Esophagus squamous epithelium (tissue), 5 donors: Measurements from ENCODE around the gene GMDS. TPM values are rescaled to one million over a fixed set of nuclear protein-coding genes. Genes with fewer than 3 reads are reported as not detected.

ENCODE experiments used
- DNase-seq: peaks from one replicate; lab custom pipeline; 2025; lab: John Stamatoyannopoulos, UW
- H3K27ac ChIP-seq, 4 donors: fragments of 200-600 bp; sonication (generic); one replicate each; pipeline ENCODE4 v1.5.1; 2016 to 2019; ENCODE audit warnings: mild to moderate bottlenecking in 1 of 4
- H3K27me3 ChIP-seq, 4 donors: fragments of 200-600 bp; sonication (generic); 1 replicate in 3 of 4; 2 replicates in 1 of 4; pipeline versions ENCODE4 v1.5.1 to v1.6.0; 2017 to 2021; ENCODE audit warnings: antibody characterized with exemption in 1 of 4
- H3K36me3 ChIP-seq, 3 donors: fragments of 200-600 bp; sonication (generic); one replicate each; pipeline ENCODE4 v1.5.1; 2016 to 2019
- H3K4me1 ChIP-seq, 3 donors: fragments of 200-600 bp; sonication (generic); one replicate each; pipeline ENCODE4 v1.5.1; 2017 to 2019
- H3K4me3 ChIP-seq, 4 donors: fragments of 200-600 bp; sonication (generic); 1 replicate in 3 of 4; 2 replicates in 1 of 4; pipeline ENCODE4 v1.5.1; 2016 to 2019; ENCODE audit warnings: mild to moderate bottlenecking in 2 of 4, moderate library complexity in 1 of 4
- H3K9me3 ChIP-seq, 3 donors: fragments of 200-600 bp; sonication (generic); one replicate each; pipeline ENCODE4 v1.5.1; 2016 to 2019
- CTCF ChIP-seq, 6 experiments: fragments of 450-650 bp in 4 of 6; fragments of 200-600 bp in 2 of 6; sonication (generic) in 2 of 6; IDR thresholded peaks; one replicate each; pipeline ENCODE4 v1.5.1; 2016 to 2019; ENCODE audit warnings: antibody characterized with exemption in 6 of 6, mild to moderate bottlenecking in 4 of 6, moderate library complexity in 4 of 6
- POLR2A ChIP-seq, 4 donors: fragments of 450-650 bp; IDR thresholded peaks; one replicate each; pipeline ENCODE4 v1.6.1; 2017; ENCODE audit warnings: antibody characterized with exemption in 4 of 4, mild to moderate bottlenecking in 4 of 4, moderate library complexity in 3 of 4
- WGBS, 2 donors: methylation state at CpG; one replicate each; pipeline ENCODE4 v1.1.5; 2018; 5-methylcytosine and 5-hydroxymethylcytosine counted together
- intact Hi-C: fragments of 100-400 bp; cut with DNase I; formaldehyde crosslinking; loops from one replicate; pipeline ENCODE4 v1.15.0; 2022
- total RNA-seq, 4 donors: library from RNA; depleted of rRNA; stranded (reverse); fragments of >200 nt; gene quantifications; one replicate each; pipeline ENCODE4 v1.1.0, GENCODE V29; 2016
- donor health status: DM: yes; HTN: yes; CAD: no.

GMDS gene
- total RNA-seq, 4 donors from 2014 or later: 17.9 to 58.7 (median 36.7) TPM

DNA sequence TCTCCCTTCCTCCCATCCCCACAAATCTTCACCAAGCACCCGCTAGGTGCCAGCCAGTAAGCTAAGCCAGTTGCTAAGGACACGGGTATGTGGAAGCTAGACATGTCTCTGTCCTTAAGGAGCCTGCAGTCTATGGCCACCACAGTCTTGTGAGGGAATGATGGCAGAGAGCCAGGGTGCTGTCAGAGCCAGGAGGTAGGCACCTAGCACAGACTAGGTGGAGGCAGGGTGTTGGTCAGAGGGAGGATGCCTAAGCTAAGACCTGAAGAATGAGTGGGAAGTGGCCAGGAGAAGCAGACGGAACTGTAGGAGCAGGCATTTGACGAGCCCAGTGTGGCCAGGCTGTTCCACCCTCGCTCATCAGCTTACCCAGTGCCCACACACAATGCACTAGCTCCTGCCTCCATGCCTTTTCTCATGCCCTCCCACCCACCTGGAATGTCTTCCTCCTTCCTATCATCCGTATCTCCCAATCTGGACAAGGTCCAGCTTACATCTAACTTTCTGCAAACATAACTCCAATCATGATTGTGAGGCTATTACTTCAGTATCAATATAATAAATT is 510.1 kb downstream of the GMDS start:
- 94 to 96% methylated on average over 5 to 6 of the region's 6 CpGs for WGBS, 2 donors
- peaks cover 0 to 12% (median 0%) of the 10 kb centered on the region in 3 donors for H3K9me3 ChIP-seq
- H3K36me3 ChIP-seq: no peaks in the 10 kb centered on the region
- TF ChIP-seq CTCF (IDR thresholded peaks at IDR 0.05): no peak
- no peak for TF ChIP-seq POLR2A (IDR thresholded peaks at IDR 0.05)
- intact Hi-C loops: no loop called here
- no peak overlapping the region for H3K27ac ChIP-seq
- no peaks in the 10 kb centered on the region for H3K4me1 ChIP-seq
- H3K4me3 ChIP-seq: no peak overlapping the region
- H3K27me3 ChIP-seq: no peaks in the 10 kb centered on the region
- no peak for DNase-seq

- Histone ChIP-seq H3K36me3 (peaks cover 0 to 2% (median 0%) of the 10 kb centered on the region in 3 donors), H3K4me1 (peaks cover 0 to 14% (median 6%) of the 10 kb centered on the region in 3 donors), H3K27me3 (no peaks in the 10 kb centered on the region), H3K27ac (no peak overlapping the region), H3K4me3 (no peak overlapping the region), H3K9me3 (peaks cover 0 to 13% (median 0%) of the 10 kb centered on the region in 3 donors)
- intact Hi-C loops: no loop called here
- 55 to 75% methylated on average over 3 of the region's 3 CpGs for WGBS, 2 donors
- TF ChIP-seq CTCF (IDR thresholded peaks at IDR 0.05): no peak
- TF ChIP-seq POLR2A (IDR thresholded peaks at IDR 0.05): no peak
- no peak for DNase-seq
Measured at GRCh38 chr6:1730882-1731281, 514.5 kb downstream of the GMDS start.

- WGBS, 2 donors: 67 to 76% methylated on average over 8 of the region's 8 CpGs
- no peak for TF ChIP-seq POLR2A (IDR thresholded peaks at IDR 0.05)
- TF ChIP-seq CTCF (IDR thresholded peaks at IDR 0.05): no peak
- no peak for DNase-seq
- intact Hi-C loops: no loop called here
- Histone ChIP-seq H3K4me3 (no peak overlapping the region), H3K9me3 (peaks cover 0 to 13% (median 0%) of the 10 kb centered on the region in 3 donors), H3K27ac (peak overlapping the region in 3 of 4 donors; percentile 18 to 56 (median 31)), H3K36me3 (peaks cover 0 to 5% (median 0%) of the 10 kb centered on the region in 3 donors), H3K4me1 (peaks cover 0 to 19% (median 6%) of the 10 kb centered on the region in 3 donors), H3K27me3 (no peaks in the 10 kb centered on the region)
Measured at GRCh38 chr6:1729750-1730140, 515.7 kb downstream of the GMDS start.

DNA sequence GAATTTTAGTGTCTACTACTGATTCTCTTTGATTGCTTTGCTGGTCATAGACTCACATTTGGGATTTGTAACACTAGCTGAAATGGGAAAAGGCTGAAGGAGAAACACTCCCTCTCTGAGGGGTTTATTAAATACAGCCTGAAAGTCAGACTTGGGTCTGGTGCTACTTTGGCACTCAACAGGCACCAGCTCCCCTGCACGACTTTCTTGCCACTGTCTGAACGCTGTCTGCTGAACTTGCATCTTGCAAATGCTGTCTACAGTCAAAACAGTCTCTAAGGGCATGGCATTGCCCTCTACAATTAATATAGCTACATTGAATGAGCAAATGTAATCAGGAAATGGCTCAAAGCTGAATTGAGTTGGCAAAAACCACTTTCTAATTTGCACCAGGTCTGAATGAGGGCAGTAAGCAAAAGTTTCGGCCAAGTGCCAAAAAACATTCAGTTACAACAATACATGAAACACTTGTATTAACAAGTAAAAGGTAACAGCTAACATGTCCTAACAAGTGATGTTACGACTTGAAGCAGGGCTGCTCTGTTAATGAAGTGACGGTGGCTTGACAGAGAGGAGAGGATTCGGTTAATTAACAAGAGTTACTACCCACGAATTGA is 516.2 kb downstream of the GMDS start:
- H3K36me3 ChIP-seq: peaks cover 0 to 5% (median 0%) of the 10 kb centered on the region in 3 donors
- H3K4me3 ChIP-seq: no peak overlapping the region
- WGBS, 2 donors: 27 to 45% methylated on average over 7 of the region's 7 CpGs
- TF ChIP-seq CTCF (IDR thresholded peaks at IDR 0.05) (no peak), POLR2A (IDR thresholded peaks at IDR 0.05) (no peak)
- peaks cover 5 to 24% (median 8%) of the 10 kb centered on the region in 3 donors for H3K4me1 ChIP-seq
- no peaks in the 10 kb centered on the region for H3K27me3 ChIP-seq
- intact Hi-C loops: no loop called here
- peak overlapping the region; percentile 18 to 56 (median 26) for H3K27ac ChIP-seq
- peaks cover 0 to 13% (median 0%) of the 10 kb centered on the region in 3 donors for H3K9me3 ChIP-seq
- no peak for DNase-seq

DNA sequence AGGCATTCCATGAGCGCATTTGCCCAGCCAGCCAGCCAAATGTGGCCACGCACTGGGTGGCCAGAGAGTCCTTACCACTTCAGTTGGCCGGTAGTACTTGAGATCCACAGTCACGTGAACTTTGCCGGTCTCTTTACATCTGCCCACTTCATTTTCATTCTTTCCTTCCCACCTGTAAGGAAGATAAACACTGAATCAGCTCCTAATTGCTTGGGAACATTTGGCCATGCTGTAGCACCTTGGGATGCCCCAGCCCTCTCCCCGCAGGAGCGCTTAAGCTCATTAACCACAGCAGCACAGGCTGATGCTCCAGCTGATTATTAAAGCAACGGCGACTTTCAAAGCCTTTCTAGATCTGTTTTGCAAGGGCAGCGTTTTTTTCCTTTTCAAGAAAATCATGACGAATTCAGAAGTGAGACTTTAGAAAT is 519.0 kb downstream of the GMDS start:
- Histone ChIP-seq H3K4me3 (no peak overlapping the region), H3K36me3 (peaks cover 0 to 5% (median 0%) of the 10 kb centered on the region in 3 donors), H3K27ac (no peak overlapping the region), H3K4me1 (peaks cover 6 to 32% (median 12%) of the 10 kb centered on the region in 3 donors), H3K27me3 (no peaks in the 10 kb centered on the region), H3K9me3 (peaks cover 0 to 11% (median 0%) of the 10 kb centered on the region in 3 donors)
- intact Hi-C loops: no loop called here
- DNase-seq: no peak
- TF ChIP-seq POLR2A (IDR thresholded peaks at IDR 0.05): no peak
- no peak for TF ChIP-seq CTCF (IDR thresholded peaks at IDR 0.05)
- WGBS, 2 donors: 81 to 94% methylated on average over 9 to 11 of the region's 11 CpGs
